Stimulated activated CD8-positive, alpha-beta memory T cell treated with anti-CD3 and anti-CD28 coated beads, Interleukin-4, amount 100 ng/mL, for 1 hour (primary cell): ENCODE data around the gene PLAGL2.
A peak's percentile ranks its signal among the peaks of the same experiment; 100 is the strongest.
"Not testable (repeated sequence)": the region's sequence is repeated elsewhere in the genome, so short reads cannot be mapped to it uniquely, and the experiment has no call there.

Experiments
- DNase-seq, 2 donors: peaks; one replicate each; pipeline ENCODE4 v3.0.0-alpha.2; 2020; ENCODE audit warnings: low read depth in 2 of 2, low spot score in 1 of 2

Gene PLAGL2, protein sequence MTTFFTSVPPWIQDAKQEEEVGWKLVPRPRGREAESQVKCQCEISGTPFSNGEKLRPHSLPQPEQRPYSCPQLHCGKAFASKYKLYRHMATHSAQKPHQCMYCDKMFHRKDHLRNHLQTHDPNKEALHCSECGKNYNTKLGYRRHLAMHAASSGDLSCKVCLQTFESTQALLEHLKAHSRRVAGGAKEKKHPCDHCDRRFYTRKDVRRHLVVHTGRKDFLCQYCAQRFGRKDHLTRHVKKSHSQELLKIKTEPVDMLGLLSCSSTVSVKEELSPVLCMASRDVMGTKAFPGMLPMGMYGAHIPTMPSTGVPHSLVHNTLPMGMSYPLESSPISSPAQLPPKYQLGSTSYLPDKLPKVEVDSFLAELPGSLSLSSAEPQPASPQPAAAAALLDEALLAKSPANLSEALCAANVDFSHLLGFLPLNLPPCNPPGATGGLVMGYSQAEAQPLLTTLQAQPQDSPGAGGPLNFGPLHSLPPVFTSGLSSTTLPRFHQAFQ

DNA sequence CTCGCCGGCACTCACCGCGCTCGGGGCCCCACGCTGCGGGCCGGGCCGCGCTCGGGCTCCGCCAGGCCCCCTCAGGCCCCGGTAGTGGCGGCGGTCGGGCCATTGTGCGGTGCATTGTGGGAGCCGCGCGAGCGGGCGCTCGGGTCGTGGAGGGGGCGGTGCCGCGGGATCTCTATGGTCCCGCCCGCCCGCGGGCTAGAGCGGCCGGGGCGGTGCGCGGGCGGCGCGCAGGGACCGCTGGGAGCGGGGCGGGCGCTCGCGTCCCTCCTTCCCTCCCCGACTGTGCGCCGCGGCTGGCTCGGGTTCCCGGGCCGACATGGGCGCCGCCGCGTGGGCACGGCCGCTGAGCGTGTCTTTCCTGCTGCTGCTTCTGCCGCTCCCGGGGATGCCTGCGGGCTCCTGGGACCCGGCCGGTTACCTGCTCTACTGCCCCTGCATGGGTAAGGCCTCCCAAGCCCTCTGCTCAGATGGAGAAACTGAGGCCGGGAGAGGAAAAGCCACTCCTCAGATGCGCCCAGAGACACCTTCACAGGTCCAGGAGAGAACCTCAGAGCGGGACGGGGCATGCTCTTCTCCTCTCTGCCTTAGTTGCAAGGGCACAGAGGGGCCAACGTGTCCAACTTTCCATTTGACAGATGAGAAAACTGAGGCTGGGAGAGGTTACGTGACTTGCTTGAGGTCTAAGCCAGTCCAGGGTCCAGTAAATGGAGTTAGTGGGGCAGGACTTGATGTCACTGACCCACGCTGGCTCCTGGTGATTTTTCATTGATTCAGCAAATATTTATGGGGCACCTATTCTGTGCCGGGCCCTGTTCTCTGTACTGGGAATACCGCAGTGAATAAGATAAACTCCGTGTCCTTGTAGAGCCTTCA is at the start of gene PLAGL2, which contains the start of gene POFUT1:
Gene PLAGL2 (minus strand): TSS at position 118 of the 873 bp plus-strand sequence. CDS start 5,565 bp downstream, outside the sequence.
Gene POFUT1 (plus strand): TSS at position 255 of the 873 bp plus-strand sequence. CDS start 62 bp downstream, at position 317.
- peak; percentile 55 to 73 for DNase-seq

DNA sequence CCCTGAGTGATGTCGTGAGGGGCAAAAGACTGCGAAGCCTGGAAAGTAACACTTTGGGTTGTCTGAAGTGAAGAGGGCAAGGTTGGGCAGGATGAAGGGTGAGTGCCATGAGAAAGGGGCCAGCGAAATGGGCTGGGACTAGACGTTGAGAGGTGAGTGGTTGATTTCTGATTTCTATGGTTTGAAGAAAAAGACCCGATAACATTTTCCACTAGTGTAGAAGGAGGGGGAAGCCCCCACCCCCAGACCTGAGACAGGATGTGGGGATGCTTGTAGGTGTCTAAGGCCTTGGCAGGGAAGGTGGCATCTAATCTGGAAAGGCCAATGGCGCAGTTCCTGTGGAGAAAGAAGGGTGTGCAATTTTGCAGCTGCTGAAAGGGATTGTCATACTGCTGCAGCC is 44.6 kb upstream of the PLAGL2 start:
- DNase-seq: no peak

DNA sequence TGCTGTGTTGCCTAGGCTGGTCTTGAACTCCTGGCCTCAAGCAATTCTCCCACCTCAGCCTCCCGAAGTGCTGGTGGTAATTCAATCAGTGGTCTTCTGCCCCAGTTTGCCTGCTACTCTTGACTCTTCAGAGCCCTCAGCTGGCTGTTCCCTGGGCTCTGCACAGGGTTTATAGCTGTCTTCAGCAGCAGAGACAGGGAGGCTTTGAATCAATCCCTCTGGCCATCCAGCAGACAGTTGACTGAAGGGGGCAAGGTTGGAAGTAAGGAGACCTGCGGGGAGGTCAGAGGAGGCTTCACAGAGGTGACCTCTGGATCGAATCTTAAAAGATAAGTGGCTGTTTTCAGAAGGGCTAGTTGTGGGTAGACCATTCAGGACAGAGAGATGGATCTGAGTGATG is 43.9 kb upstream of the PLAGL2 start:
- no peak for DNase-seq

DNA sequence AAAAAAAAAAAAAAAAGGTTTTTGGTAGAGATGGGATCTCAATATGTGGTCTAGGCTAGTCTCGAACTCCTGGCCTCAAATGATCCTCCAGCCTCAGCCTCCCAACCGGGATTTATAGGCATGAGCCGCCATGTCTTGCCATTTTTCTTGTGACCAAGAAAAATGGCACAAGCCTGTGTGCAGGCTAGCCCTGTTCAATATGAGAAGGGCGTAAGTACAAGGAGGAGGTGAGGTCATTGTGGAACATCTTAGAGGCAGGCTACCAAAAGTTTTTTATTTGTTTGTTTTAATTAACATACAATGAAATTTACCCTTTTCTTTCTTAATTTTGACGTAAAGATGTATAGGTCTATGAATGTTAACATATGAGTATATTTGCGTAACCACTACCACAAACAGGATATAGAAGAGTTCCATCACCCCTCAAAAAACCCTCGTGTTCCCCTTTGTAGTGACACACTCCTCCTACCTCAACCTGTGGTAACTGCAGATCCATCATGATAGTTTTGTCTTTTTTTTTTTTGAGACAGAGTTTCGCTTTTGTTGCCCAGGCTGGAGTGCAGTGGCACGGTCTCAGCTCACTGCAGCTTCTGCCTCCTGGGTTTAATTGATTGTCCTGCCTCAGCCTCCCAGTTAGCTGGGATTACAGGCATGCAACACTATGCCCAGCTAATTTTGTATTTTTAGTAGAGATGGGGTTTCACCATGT is 41.6 kb upstream of the PLAGL2 start:
- no peak for DNase-seq

DNA sequence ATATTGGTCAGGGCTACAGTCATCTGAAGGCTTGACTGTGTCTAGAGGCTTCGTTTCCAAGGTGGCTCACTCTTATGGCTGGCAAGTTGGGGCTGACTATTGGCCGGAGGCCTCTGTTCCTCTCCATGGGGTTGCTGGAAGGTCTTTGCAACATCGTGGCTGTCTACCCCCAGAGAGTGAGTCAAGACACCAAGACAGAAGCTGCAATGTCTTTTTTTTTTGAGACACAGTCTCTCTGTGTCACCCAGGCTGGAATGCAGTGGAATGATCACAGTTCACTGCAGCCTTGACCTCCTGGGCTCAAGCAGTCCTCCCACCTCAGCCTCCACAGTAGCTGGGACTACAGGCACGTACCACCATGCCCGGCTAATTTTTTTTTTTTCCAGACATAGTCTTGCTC is 40.5 kb upstream of the PLAGL2 start:
- no peak for DNase-seq

DNA sequence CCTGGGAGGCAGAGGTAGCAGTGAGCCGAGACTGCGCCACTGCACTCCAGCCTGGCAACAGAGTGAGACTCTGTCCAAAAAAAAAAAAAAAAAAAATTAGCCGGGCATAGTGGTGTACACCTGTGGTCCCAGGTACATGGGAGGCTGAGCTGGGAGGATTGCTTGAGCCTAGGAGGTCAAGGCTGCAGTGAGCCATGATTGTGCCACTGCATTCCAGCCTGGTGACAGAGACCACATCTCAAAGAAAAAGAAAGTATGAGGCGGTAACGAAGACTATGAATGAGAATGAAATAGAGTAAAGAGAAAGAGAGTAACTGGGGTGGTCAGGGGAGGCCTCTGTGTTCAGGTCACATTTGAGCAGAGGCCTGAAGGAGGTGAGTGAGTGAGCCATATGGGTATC is 38.7 kb upstream of the PLAGL2 start:
- not testable (repeated sequence) for DNase-seq

DNA sequence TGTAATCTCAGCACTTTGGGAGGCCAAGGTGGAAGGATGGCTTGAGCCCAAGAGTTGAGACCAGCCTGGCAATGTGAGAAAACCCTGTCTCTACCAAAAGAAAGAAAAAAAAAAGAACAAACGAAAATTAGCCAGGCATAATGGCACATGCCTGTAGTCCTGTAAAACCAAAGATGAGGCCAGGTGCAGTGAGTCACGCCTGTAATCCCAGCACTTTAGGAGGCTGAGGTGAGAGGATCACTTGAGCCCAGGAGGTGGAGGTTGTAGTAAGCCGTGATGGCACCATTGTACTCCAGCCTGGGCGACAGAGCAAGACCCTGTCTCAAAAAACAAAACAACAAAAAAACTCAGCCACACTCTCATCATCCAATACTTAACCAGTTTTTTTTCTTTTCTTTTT is 37.4 kb upstream of the PLAGL2 start:
- no peak for DNase-seq

DNA sequence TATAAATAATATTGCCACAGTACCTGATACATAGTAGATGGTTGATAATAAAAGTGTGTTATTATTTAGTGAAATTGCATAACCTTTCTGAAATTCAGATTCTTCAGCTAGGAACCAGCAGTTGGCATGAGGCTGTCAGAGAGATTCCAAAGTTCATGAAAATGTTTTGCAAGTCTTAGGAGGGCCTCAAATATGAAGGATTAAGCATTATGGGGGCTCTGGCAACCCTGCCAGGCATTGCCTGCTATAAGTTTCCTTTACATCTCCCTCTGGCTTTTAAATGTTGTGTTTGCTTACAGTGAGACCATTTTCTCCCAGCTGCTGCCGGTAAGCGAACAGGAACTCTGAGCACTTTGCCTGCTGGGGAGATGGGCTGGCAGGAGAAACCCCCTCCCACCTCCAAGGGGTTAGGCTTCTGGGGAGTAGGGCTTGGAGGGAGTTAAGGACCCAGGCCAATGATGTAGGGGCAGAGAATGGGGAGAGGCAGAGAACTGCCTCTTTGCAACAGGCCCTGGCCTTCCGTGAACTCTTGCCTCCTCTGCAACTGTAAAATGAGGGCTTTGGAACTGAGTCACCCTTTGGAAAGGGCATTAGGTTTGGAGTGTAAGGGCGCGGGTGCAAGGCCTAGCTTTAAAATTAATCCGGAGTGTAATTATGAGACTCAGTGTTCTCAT is 36.7 kb upstream of the PLAGL2 start:
- DNase-seq: no peak

DNA sequence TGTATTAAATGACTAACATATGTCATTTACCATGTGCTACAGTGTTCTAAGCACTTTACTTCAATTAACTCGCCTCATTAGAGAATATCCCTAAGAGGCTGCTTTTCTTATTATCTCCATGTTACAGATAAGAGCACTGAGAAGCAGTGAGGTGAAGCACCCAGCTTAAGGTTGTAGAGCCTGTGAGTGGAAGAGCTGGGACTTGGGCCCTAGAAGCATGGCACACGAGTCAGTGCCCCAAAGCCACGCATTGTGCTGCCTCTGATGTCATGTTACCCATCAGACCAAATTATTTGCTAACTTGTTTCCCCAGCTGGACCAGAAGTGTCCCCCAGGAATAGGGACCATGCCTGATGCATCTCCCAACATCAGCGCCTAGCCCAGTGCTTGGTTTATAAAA is 34.3 kb upstream of the PLAGL2 start:
- DNase-seq: no peak

DNA sequence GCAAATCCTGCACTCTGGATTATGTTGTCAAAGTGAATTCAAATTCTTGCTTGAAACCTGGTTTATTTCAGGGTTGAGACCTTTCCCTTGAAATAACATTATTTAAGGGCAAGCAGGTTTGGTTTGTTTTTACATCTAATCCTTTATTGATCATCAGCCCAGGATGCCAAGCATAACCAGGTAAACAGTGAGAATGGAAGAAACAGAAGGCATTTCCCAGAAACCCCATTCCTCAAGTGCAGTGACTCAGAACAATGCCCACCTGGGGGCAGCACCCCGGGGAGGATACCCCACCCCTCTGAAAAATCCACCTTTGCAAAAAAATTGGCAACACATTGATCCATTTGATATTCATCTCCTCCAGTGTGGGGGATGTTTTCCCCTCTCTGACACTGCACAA is 32.7 kb upstream of the PLAGL2 start:
- DNase-seq: no peak

DNA sequence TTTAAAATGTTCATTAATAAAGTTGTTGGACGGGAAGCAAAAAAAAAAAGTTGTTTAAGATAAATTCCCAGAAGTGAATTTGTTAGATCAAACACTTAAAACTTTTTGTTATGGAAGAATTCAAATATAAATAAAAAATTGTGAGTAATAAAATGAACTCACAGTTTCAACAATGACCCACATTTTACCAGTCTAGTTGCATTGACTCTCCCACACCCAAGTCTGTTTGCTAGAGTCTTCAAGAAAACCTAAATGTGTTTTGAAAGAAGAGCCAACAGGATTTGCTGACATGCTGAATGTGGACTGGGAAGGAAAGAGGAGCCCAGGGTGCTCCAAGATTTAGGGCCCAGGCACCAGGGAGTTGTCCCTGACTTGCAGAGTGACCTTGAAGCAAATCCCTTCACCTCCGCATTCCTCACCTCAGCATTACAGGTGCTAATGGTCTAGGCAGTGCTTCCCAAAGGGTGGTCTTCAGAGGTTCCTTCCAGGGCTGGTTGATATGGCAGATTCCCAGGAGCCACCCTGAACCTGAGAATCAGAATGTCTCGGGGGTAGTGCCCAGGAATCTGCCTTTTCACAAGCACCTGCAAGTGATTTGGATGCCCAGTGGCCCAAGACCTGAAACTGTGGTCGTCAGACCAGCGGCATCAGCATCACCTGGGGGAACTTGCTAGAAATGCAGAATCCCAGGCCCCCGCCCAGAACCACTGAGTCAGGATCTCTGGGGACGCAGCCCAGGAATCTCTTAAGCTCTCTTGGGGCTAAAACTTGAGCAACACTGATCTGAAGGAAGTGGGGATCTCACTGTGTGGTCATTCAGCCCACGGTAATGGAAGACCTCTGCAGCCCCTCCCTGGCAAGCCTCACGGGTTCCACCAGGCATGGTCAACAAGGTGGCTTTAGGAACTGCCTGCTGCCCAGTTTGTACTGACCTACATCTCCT is 31.2 kb upstream of the PLAGL2 start:
- no peak for DNase-seq

DNA sequence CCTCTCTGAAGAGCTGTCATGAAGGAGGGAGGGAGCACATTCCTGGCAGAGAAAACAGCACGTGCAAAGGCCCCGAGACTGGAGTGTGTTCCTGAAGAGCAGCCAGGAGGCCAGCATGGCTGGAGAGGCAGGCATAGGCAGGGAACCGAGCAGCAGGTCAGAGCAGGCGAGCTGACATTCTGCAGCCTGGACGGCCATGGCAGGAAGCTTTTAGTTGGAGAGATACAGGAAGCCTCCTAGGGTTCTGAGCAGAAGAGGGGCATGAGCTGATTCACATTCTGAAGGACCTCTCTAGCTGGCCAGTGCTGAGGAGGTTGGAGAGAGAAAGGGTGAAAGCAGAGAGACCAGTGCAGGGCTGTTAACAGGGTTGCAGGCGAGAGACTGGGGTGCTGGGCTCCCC is 29.9 kb upstream of the PLAGL2 start:
- DNase-seq: no peak

DNA sequence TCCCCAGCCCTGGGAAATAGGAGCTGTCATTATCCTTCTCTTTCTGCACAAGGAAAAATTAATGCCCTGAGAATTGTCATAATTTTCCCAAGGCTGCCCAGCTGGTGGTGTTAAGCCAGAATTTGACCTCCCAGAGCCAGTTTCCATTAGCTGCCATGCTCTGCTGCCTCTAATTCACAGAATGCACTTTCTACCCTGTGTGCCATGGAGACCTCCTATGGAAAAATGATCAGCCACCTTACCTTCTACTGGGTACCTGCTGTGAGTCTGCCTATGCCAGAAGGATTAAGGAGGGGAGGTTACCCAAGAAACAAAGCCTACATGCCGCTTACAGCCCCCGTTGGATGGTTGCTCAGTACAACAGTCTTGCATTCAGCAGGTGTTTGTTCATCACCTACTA is 29.3 kb upstream of the PLAGL2 start:
- no peak for DNase-seq

DNA sequence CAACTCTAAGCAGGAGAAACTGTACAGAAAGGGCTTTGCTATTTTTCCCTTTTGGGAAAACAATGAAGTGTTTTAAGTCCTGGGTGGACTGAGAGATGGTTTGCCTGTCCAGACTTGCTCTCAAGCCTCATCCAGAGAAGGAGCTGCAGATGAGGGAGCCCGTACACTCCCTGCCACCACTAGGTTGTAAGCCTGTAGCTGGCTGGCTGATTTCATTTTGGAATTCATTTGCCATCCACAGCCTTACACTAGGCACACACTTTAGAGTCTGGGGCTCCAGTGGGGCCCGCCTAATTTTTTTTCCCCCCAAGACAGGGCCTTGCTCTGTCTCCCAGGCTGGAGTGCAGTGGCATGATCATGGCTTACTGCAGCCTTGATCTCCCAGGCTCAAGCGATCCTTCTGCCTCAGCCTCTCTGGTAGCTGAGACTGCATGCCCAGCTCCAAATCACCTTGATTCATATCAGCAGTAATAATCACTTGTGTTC is 28.5 kb upstream of the PLAGL2 start:
- no peak for DNase-seq

DNA sequence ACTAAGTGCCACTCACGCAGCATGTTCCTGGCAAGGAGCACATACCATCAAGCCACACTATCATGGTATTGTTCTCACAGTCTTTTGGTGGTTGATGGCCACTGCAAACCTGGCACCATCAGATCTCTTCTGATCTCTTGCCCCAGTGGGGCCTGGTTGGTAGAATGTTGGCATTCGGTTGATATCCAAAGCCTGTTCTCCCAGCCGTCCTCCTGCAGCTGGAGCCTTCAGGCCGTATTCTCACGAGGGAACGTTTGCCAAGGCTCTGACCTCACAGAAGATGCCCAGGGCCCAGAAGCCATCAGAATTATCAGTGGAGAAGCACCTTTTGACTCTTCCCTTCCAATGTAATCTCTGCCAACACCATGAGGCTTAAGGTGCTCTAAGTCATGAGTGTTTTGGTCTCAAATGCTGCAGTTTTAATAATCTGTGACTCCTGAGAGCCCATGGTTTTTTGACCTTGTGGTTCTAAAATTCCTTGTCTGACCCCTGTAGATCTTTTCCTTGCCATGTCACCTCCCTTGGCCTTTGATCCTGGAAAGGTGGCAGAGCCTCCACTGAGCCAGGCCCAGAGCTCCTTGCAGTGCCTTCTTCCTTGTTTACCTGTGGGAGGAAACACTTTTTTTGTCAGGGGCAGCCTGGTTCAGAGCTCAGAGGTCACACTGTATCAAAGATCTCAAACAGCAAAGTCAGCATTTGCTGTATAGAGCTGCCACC is 27.9 kb upstream of the PLAGL2 start:
- no peak for DNase-seq

DNA sequence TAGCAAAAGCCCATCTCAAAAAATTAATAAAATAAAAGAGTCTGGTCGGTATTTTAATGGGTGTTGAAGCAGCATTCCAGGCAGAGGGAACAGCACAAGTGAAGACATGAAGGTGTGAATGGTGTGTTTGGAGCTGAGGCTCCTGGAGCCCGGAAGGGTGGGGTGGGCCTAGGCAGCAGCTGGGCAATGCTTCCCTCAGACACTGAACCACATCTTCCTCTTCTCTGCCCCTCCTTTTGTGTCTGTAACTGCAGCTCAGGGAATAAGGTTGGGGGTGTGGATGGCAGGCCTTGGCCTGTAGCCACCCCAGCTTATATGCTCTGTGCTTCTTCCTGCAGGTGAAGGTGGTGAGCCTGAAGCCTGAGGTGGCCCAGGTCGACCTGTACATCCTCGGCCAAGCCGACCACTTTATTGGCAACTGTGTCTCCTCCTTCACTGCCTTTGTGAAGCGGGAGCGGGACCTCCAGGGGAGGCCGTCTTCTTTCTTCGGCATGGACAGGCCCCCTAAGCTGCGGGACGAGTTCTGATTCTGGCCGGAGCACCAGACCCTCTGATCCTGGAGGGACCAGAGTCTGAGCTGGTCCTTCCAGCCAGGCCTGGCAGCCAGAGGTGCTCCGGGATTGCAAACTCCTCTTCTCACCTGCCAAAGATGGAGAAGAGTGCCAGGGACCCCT is 26.7 kb upstream of the PLAGL2 start:
- DNase-seq: no peak

DNA sequence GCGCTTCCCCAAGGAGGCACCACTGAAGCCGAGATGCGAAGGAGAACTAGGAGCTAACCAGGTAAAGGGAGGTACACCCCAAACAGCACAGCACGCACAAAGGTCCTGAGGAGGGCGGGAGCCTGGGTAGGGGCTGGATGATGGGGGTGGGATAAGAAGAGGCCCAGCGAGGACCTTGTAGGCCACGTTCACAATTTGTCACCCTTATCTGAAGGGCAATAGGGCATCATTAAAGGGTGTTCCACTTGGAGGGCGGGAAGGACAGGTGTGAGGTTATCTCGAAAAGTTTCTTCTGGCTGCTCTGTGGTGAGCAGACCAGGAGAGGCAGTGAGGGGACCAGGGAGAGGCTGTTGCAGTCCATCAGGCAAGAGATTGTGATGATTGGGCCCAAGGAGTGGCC is 25.7 kb upstream of the PLAGL2 start:
- no peak for DNase-seq

DNA sequence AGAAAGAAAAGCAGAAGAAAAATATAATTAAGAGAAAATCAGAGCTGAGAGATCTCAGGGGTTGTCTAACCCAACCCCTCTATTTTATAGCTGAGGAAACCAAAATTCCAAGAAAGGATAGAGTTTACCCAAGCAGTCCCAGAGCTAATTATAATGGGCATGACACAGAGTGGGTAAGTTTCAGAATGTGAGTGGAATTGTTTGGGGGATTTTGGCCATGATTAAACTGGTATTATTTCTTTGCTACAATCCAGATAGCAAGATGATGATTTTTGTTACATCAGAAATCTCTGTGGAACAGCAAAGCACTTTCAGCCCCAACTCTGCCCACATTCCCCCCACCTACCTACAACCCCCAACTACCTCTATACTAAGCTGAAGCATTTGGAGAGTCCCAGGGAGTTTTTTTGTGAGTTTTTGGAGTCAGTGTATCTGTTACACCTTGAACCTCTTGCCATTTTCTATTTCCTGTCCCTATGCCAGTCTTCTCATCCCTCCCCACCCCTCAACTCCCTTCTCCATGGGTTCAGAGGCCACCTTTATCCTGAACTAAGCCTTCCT is 24.9 kb upstream of the PLAGL2 start:
- no peak for DNase-seq
